Measurements from ENCODE around the gene CACNA1C.

The CACNA1C gene

DNA sequence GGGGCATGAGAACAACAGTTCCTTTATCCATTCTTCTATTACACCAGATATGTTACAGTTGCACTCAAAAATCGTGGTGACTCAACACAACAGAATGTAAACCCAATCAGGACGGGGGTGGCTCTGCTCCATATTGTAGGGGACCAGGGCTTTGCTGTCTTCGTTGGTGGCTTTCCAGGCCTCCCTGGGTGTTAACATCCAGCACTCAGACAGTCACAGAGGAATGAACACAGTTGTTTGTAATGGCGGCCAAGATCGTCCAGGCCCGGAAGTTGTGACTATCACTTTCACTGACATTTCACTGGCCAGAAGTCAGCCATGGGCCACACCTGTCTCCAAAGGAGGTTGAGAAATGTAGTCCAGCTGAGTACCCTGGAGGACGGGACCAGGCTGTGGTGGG lies 204.1 kb downstream of the CACNA1C start:
- DNase-seq (ENCODE audit: low read depth in 3 of 3) = no peak

GRCh38 chr12:2258025-2258424 lies 205.2 kb downstream of the CACNA1C start:
- no peak for DNase-seq (ENCODE audit: low read depth in 3 of 3)

DNA sequence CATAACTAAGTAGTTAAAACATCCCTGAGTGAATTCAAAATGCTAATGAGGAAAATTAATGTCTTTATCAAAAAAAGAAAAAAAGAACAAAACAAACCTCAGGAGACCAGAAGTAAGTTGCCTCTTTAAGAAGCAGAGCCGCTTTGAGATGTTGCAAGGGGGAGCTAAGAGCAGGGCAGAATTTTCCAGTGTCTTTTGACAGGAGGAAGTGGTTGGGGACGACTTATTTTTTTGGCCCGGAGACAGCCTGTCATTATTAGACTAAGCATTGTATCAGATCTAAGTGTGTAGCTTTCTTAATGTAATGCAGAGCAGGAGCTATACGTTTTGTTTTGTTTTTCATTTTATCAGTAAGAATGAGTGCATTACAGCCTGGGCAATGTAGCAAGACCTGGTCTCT lies 206.6 kb downstream of the CACNA1C start:
- no peak for DNase-seq (ENCODE audit: low read depth in 3 of 3)

GRCh38 chr12:2260441-2260840 lies 207.7 kb downstream of the CACNA1C start:
- no peak for DNase-seq (ENCODE audit: low read depth in 3 of 3)

DNA sequence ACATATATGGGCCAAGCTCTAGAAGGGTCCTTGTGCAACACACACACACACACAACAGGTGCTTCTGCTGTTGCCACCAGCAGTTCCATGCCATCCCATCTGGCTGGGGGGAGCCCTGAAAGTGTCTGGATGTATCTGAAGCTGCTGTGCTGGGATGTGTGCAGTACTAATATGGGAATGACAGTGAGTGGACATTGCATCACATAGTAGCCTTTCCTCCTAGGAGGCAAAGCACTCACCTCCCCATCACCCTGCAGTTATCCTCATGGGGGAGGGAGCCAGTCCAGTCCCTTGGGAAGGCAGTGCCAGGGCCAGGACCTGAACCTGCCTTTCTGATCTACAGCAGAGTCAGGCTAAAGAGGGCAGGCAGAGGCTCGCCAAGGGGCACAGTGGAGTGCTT lies 208.9 kb downstream of the CACNA1C start:
- DNase-seq (ENCODE audit: low read depth in 3 of 3) = no peak

GRCh38 chr12:2262449-2262848 lies 209.7 kb downstream of the CACNA1C start:
- no peak for DNase-seq (ENCODE audit: low read depth in 3 of 3)

- DNase-seq (ENCODE audit: low read depth in 3 of 3) = no peak
Measured at GRCh38 chr12:2263901-2264300, 211.1 kb downstream of the CACNA1C start.

DNA sequence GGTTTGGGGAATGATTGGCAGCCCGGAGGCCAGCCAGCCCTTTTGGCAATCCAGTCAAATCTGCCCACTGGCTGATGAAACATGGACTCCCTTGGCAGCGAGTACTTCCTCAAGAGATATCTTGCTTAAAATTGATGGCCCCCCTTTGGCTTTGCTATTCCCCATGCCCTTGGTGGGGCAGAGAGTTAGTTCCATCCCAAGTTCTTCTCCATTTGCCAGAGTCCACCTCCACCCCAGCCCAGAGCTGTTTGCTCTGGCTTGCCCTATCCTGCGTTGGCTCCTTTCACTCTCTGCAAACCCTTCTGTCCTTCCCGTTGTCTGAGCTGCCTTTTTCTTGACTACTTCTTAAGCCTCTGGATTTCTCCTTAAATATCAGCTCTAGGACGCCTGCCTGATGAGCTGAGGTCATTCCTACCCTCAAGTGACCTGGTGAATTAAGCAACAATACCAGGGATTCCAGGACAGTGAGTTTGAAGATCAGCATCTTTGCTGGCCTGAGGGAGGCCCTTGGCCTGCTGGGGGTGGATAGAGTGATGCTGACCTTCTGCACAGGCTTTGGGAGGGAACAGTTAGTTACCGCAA lies 212.0 kb downstream of the CACNA1C start:
- no peak for DNase-seq (ENCODE audit: low read depth in 3 of 3)

GRCh38 chr12:2265461-2266167 lies 212.8 kb downstream of the CACNA1C start:
- no peak for DNase-seq (ENCODE audit: low read depth in 3 of 3)

DNA sequence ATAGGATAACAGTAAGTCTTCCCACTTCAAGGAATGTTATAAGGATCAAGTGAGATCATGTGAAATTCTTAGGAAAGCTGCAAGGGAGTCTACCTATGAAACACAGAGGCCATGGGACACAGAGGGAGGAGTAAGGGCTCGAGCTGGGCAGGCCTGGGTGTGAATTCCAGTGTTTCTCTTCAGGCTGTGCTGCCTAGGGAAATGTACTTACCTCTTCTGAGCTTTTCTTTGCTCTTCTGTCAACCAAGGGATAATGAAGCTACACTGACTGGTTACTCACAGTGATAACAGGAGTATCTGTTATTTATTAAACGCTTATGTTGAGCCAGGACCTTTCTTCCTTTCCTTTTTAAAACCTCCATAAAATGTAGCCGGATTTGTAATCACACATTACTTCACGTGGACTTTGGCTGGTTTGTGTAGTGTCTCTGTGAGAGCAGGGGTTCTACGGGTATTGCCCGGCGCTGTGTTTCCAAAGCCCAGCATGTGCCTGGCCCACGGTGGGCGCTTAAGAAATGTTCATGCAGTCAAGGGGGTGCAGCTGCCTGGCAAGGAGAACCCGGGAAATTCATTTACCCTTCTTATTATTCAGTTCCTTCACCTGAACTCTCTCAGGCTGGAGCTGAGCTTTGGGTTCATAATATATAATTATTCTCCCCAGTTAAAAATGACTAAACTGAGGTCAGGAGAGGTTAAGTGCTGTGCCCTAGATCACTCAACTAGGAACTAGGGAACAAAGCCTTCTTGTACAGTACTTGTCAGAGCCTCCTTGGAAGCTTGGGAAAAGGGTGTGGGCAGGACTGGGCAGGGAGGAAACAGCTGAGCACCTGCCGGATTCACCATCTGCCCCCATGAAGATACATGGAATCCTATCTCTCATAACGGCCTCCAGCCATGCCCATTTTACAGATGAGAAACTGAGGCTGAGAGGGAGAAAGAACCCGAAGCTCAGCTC lies 214.2 kb downstream of the CACNA1C start:
- no peak for DNase-seq (ENCODE audit: low read depth in 3 of 3)

DNA sequence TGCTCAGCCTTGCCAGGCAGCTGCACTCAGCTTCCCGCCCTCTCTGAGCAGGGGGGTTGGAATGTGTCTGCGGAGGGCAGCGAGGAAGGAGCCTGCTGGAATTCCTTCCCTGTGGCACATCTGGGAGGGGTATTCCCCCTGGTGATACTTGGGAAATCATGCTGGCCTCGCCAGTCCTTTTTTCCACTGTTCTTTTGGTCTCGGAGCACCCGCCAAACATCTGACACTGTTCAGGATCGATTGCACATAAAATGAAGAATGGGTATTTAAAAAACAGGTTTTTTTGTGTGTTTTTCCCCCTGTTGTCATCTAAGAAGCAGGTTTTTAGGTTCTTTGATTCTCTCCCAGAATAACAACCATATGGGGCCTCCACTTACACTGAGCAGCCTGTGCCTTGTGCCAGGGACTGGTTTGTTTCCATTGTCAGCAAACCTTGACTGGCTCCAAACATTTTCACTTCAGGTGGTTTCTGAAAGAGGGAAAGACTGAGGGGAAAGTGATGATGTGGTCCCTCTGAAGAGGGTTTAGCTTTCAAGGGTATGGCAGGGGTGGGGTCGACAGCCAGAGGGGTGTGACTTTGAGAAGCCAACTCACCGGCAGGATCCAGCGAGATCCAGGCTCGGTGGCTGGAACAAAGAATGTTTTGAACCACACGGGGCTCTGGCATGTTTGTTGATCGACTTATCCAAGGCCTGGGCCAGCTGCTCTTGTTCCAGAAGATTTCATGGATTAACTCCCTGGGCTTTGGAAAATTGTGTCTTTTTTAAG lies 215.1 kb downstream of the CACNA1C start:
- no peak for DNase-seq (ENCODE audit: low read depth in 3 of 3)

- DNase-seq (ENCODE audit: low read depth in 3 of 3) = no peak
Measured at GRCh38 chr12:2268471-2269286, 215.9 kb downstream of the CACNA1C start.

- DNase-seq (ENCODE audit: low read depth in 3 of 3) = no peak
Measured at GRCh38 chr12:2270846-2271245, 218.1 kb downstream of the CACNA1C start.

DNA sequence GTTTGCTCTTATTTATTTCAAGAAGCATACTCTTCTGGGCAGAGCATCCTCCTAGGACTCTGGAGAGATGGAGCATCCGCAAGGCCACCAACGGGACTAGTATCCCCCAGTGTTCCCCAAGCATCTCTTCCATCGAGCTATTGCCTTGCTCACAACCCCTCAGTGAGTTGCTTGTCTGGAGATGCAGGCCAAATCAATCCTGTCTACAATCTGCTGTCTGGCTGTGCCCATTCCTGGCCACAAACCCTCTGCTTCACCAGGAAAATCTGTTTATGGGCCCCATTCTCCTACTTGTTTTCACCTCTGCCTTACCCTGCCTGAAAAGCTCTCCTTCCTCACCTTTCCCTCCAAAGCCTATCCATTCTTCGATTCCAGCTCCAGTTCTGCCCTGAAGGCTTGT lies 219.2 kb downstream of the CACNA1C start:
- no peak for DNase-seq (ENCODE audit: low read depth in 3 of 3)

DNA sequence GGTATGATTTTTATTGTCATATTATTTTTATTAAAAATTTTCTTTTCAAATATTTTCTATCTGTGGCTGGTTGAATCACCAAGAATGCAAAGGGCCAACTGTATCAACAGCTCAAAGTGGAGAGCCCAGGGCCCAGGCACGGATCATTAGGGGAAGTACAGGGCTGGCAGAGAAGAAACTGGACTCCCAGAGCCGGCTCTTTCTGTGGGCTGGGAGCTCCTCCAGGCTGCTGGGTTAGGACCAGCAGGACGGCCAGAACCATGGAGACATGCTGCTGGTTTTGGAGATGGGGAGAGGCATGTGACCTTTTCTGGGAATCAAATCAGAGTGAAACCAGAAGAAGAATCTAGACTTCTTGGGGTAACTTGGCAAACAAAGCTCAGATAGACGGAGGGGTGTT lies 220.5 kb downstream of the CACNA1C start:
- no peak for DNase-seq (ENCODE audit: low read depth in 3 of 3)

DNA sequence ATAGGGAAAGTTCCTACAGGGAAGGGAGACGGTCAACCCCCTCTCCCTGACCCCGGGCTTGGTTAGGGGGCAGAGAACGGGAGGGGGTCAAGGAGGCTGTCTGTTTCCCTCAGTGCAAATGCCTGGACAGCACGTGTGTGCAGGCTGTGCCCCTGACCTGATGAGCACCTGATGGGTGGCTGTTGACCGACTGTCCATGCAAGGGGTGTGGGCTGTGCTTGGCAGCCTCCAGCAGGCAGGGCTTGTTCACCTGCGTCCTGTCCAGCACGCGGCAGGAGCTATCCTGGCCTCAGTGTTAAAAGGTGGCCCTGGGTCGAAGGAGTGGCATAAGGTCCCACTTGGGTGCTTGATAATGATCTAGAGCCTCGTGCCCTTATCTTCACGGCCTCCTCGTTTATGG lies 221.0 kb downstream of the CACNA1C start:
- DNase-seq (ENCODE audit: low read depth in 3 of 3) = no peak

DNA sequence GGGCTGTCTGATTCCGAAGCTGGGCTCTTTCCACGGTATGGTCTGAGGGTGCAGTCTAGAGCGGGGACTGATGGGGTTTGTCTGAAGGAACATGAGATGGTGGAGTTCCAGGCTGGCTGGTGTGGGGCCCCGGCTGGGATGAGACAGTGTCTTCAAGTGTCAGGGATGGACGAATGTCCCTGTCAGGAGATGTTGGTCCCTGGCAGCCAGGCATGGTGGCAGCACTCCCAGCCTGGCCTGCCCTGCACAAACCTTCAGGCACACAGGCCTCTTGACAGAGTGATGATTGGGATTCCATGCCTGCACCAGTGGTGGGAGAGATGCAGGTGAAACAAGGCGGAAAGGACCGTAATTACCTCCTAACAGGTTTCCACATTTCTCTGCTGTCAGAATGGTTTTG lies 221.9 kb downstream of the CACNA1C start:
- DNase-seq (ENCODE audit: low read depth in 3 of 3) = no peak

- no peak for DNase-seq (ENCODE audit: low read depth in 3 of 3)
Measured at GRCh38 chr12:2276288-2277033, 223.7 kb downstream of the CACNA1C start.

GRCh38 chr12:2277492-2278155 lies 224.8 kb downstream of the CACNA1C start:
- DNase-seq (ENCODE audit: low read depth in 3 of 3) = no peak

GRCh38 chr12:2281446-2281845 lies 228.7 kb downstream of the CACNA1C start:
- DNase-seq (ENCODE audit: low read depth in 3 of 3) = no peak
